ENCODE results near the gene ETS1.

ETS1 gene

GRCh38 chr11:128500493-128500892, 86.9 kb downstream of the ETS1 start:
- Histone ChIP-seq H3K4me1 (ENCODE audit: insufficient read depth, poor library complexity, severe bottlenecking) (peaks cover 96% of the 10 kb centered on the region), H3K4me3 (ENCODE audit: severe bottlenecking) (no peak overlapping the region), H3K27ac (ENCODE audit: poor library complexity, severe bottlenecking) (peak overlapping the region; percentile 93), H3K36me3 (ENCODE audit: low read depth) (peaks cover 73% of the 10 kb centered on the region), H3K27me3 (ENCODE audit: insufficient read depth, poor library complexity, severe bottlenecking) (no peaks in the 10 kb centered on the region), H3K9me3 (ENCODE audit: severe bottlenecking) (no peaks in the 10 kb centered on the region)
- no peak for TF ChIP-seq CTCF (IDR thresholded peaks at IDR 0.05; ENCODE audit: poor library complexity, severe bottlenecking)
- ATAC-seq (ENCODE audit: low read depth) = no peak
- no peak for DNase-seq (ENCODE audit: low spot score)

- H3K4me1 ChIP-seq (ENCODE audit: insufficient read depth, poor library complexity, severe bottlenecking) = peaks cover 98% of the 10 kb centered on the region
- H3K27ac ChIP-seq (ENCODE audit: poor library complexity, severe bottlenecking) = peak overlapping the region; percentile 93
- TF ChIP-seq CTCF (IDR thresholded peaks at IDR 0.05; ENCODE audit: poor library complexity, severe bottlenecking) = no peak
- no peak overlapping the region for H3K4me3 ChIP-seq (ENCODE audit: severe bottlenecking)
- no peaks in the 10 kb centered on the region for H3K9me3 ChIP-seq (ENCODE audit: severe bottlenecking)
- no peak for DNase-seq (ENCODE audit: low spot score)
- H3K27me3 ChIP-seq (ENCODE audit: insufficient read depth, poor library complexity, severe bottlenecking) = no peaks in the 10 kb centered on the region
- no peak for ATAC-seq (ENCODE audit: low read depth)
- H3K36me3 ChIP-seq (ENCODE audit: low read depth) = peaks cover 69% of the 10 kb centered on the region
Measured at GRCh38 chr11:128499613-128500253, 87.6 kb downstream of the ETS1 start.

- DNase-seq (ENCODE audit: low spot score) (no peak), ATAC-seq (ENCODE audit: low read depth) (no peak)
- H3K4me3 ChIP-seq (ENCODE audit: severe bottlenecking) = no peak overlapping the region
- no peaks in the 10 kb centered on the region for H3K27me3 ChIP-seq (ENCODE audit: insufficient read depth, poor library complexity, severe bottlenecking)
- no peaks in the 10 kb centered on the region for H3K9me3 ChIP-seq (ENCODE audit: severe bottlenecking)
- TF ChIP-seq CTCF (IDR thresholded peaks at IDR 0.05; ENCODE audit: poor library complexity, severe bottlenecking) = no peak
- H3K4me1 ChIP-seq (ENCODE audit: insufficient read depth, poor library complexity, severe bottlenecking) = peaks cover 98% of the 10 kb centered on the region
- H3K27ac ChIP-seq (ENCODE audit: poor library complexity, severe bottlenecking) = peak overlapping the region; percentile 93
- H3K36me3 ChIP-seq (ENCODE audit: low read depth) = peaks cover 65% of the 10 kb centered on the region
Measured at GRCh38 chr11:128498721-128499245, 88.6 kb downstream of the ETS1 start.

- Histone ChIP-seq H3K27me3 (ENCODE audit: insufficient read depth, poor library complexity, severe bottlenecking) (no peaks in the 10 kb centered on the region), H3K36me3 (ENCODE audit: low read depth) (peaks cover 67% of the 10 kb centered on the region), H3K27ac (ENCODE audit: poor library complexity, severe bottlenecking) (peak overlapping the region; percentile 93), H3K4me1 (ENCODE audit: insufficient read depth, poor library complexity, severe bottlenecking) (peaks cover 98% of the 10 kb centered on the region), H3K9me3 (ENCODE audit: severe bottlenecking) (no peaks in the 10 kb centered on the region), H3K4me3 (ENCODE audit: severe bottlenecking) (no peak overlapping the region)
- no peak for TF ChIP-seq CTCF (IDR thresholded peaks at IDR 0.05; ENCODE audit: poor library complexity, severe bottlenecking)
- DNase-seq (ENCODE audit: low spot score) = no peak
- ATAC-seq (ENCODE audit: low read depth) = no peak
Measured at GRCh38 chr11:128497776-128498095, 89.6 kb downstream of the ETS1 start.

- ATAC-seq (ENCODE audit: low read depth) = peak; percentile 78
Measured at GRCh38 chr11:128497061-128497775, 90.1 kb downstream of the ETS1 start.

More at GRCh38 chr11:128497061-128497775, 90.1 kb downstream of the ETS1 start:
- Histone ChIP-seq H3K27me3 (ENCODE audit: insufficient read depth, poor library complexity, severe bottlenecking) (no peaks in the 10 kb centered on the region), H3K4me1 (ENCODE audit: insufficient read depth, poor library complexity, severe bottlenecking) (peaks cover 98% of the 10 kb centered on the region), H3K27ac (ENCODE audit: poor library complexity, severe bottlenecking) (peak overlapping the region; percentile 93), H3K36me3 (ENCODE audit: low read depth) (peaks cover 67% of the 10 kb centered on the region), H3K4me3 (ENCODE audit: severe bottlenecking) (no peak overlapping the region), H3K9me3 (ENCODE audit: severe bottlenecking) (no peaks in the 10 kb centered on the region)
- no peak for TF ChIP-seq CTCF (IDR thresholded peaks at IDR 0.05; ENCODE audit: poor library complexity, severe bottlenecking)
- no peak for DNase-seq (ENCODE audit: low spot score)
